GM10266 (cell line): ENCODE measurements around the gene LRRC56.

Experiments used
- DNase-seq: peaks from one replicate; pipeline ENCODE4 v3.0.0; 2012; ENCODE audit errors: extremely low spot score
- CTCF ChIP-seq: IDR thresholded peaks from 2 replicates; pipeline ENCODE4 v1.5.1; 2012; ENCODE audit warnings: mild to moderate bottlenecking, low read depth; ENCODE audit not compliant: control insufficient read depth, insufficient read depth; ENCODE audit errors: missing control alignments

The LRRC56 gene

GRCh38 chr11:496834-497564, 40.3 kb upstream of the LRRC56 start:
- TF ChIP-seq CTCF = no peak
- DNase-seq = no peak

- TF ChIP-seq CTCF = no peak
- DNase-seq = no peak
Observed at GRCh38 chr11:497565-498296, 39.6 kb upstream of the LRRC56 start.

- DNase-seq = no peak
- TF ChIP-seq CTCF = no peak
Observed at GRCh38 chr11:498297-499181, 38.8 kb upstream of the LRRC56 start.

- TF ChIP-seq CTCF = no peak
- no peak for DNase-seq
Observed at GRCh38 chr11:499201-500076, 37.9 kb upstream of the LRRC56 start.

- no peak for DNase-seq
- no peak for TF ChIP-seq CTCF
Observed at GRCh38 chr11:501001-501682, 36.2 kb upstream of the LRRC56 start.

GRCh38 chr11:501683-502287, 35.5 kb upstream of the LRRC56 start:
- DNase-seq = no peak
- TF ChIP-seq CTCF = no peak
